Parathyroid adenoma (tissue), 2 donors: ENCODE data around the gene UBE2D3.
"Not testable (repeated sequence)": the region's sequence is repeated elsewhere in the genome, so short reads cannot be mapped to it uniquely, and the experiment has no call there.

ENCODE experiments used
- H2AFZ ChIP-seq: fragments of 300-600 bp; sonication (generic); one replicate; pipeline ENCODE4 v1.7.0; 2017; ENCODE audit warnings: antibody characterized with exemption, mild to moderate bottlenecking
- H3K27ac ChIP-seq: fragments of 300-600 bp; sonication (generic); one replicate; pipeline ENCODE4 v1.7.0; 2017
- H3K27me3 ChIP-seq: fragments of 300-600 bp; sonication (generic); one replicate; pipeline ENCODE4 v1.7.0; 2017; ENCODE audit warnings: low read length; ENCODE audit not compliant: control insufficient read depth, insufficient read depth
- H3K36me3 ChIP-seq: fragments of 300-600 bp; sonication (generic); one replicate; pipeline ENCODE4 v1.7.0; 2017; ENCODE audit warnings: low read length; ENCODE audit not compliant: control insufficient read depth, insufficient read depth
- H3K4me1 ChIP-seq: fragments of 300-600 bp; sonication (generic); one replicate; pipeline ENCODE4 v1.7.0; 2017; ENCODE audit warnings: control low read depth
- H3K4me2 ChIP-seq: fragments of 300-600 bp; sonication (generic); one replicate; pipeline ENCODE4 v1.7.0; 2017; ENCODE audit warnings: low read length
- H3K4me3 ChIP-seq: fragments of 300-600 bp; sonication (generic); one replicate; pipeline ENCODE4 v1.7.0; 2017; ENCODE audit warnings: low read depth, low read length
- H3K79me2 ChIP-seq: fragments of 300-600 bp; sonication (generic); one replicate; pipeline ENCODE4 v1.7.0; 2017; ENCODE audit warnings: control low read depth
- H3K9ac ChIP-seq: fragments of 300-600 bp; sonication (generic); one replicate; pipeline ENCODE4 v1.7.0; 2017; ENCODE audit warnings: mild to moderate bottlenecking
- H3K9me3 ChIP-seq: fragments of 300-600 bp; sonication (generic); one replicate; pipeline ENCODE4 v1.7.0; 2017; ENCODE audit warnings: low read length; ENCODE audit not compliant: control insufficient read depth
- CTCF ChIP-seq: fragments of 300-600 bp; sonication (generic); IDR thresholded peaks from one replicate; pipeline ENCODE4 v1.7.0; 2017; ENCODE audit warnings: antibody characterized with exemption, mild to moderate bottlenecking
- donor health status: primary hyperparathyroidism.

Gene UBE2D3

GRCh38 chr4:102823464-102823863, 3.9 kb downstream of the UBE2D3 start:
- no peaks in the 10 kb centered on the region for H3K36me3 ChIP-seq
- H2AFZ ChIP-seq, result no peak overlapping the region
- no peak for TF ChIP-seq CTCF
- H3K79me2 ChIP-seq, result peaks cover 29% of the 10 kb centered on the region
- no peak overlapping the region for H3K27ac ChIP-seq
- no peaks in the 10 kb centered on the region for H3K9me3 ChIP-seq
- peak overlapping the region; percentile 95 for H3K4me3 ChIP-seq
- H3K9ac ChIP-seq, result no peak overlapping the region
- H3K4me2 ChIP-seq, result peak overlapping the region; percentile 96
- peaks cover 12% of the 10 kb centered on the region for H3K4me1 ChIP-seq
- no peaks in the 10 kb centered on the region for H3K27me3 ChIP-seq

GRCh38 chr4:102819588-102820365, 7.6 kb downstream of the UBE2D3 start:
- Histone ChIP-seq H3K4me3 (no peak overlapping the region), H3K27ac (peak overlapping the region; percentile 33)
- no peak for TF ChIP-seq CTCF

GRCh38 chr4:102819100-102819499, 8.3 kb downstream of the UBE2D3 start:
- Histone ChIP-seq H3K79me2 (peaks cover 38% of the 10 kb centered on the region), H3K4me1 (peaks cover 18% of the 10 kb centered on the region)
- not testable (repeated sequence) for H3K9me3 ChIP-seq, H3K4me3 ChIP-seq, H3K27ac ChIP-seq, H3K4me2 ChIP-seq, H3K27me3 ChIP-seq, H2AFZ ChIP-seq, H3K9ac ChIP-seq, H3K36me3 ChIP-seq

More at GRCh38 chr4:102819588-102820365, 7.6 kb downstream of the UBE2D3 start:
- H3K4me1 ChIP-seq, result peaks cover 18% of the 10 kb centered on the region
- no peaks in the 10 kb centered on the region for H3K36me3 ChIP-seq
- no peaks in the 10 kb centered on the region for H3K27me3 ChIP-seq
- no peak overlapping the region for H3K9ac ChIP-seq
- no peak overlapping the region for H2AFZ ChIP-seq
- no peaks in the 10 kb centered on the region for H3K9me3 ChIP-seq
- peaks cover 40% of the 10 kb centered on the region for H3K79me2 ChIP-seq
- peak overlapping the region; percentile 25 for H3K4me2 ChIP-seq

- H3K36me3 ChIP-seq, result no peaks in the 10 kb centered on the region
- H3K4me2 ChIP-seq, result peak overlapping the region; percentile 39
- no peak for TF ChIP-seq CTCF
- no peak overlapping the region for H3K9ac ChIP-seq
- H2AFZ ChIP-seq, result no peak overlapping the region
- no peaks in the 10 kb centered on the region for H3K27me3 ChIP-seq
- H3K4me3 ChIP-seq, result no peak overlapping the region
- peaks cover 18% of the 10 kb centered on the region for H3K4me1 ChIP-seq
- H3K9me3 ChIP-seq, result no peaks in the 10 kb centered on the region
- no peak overlapping the region for H3K27ac ChIP-seq
- peaks cover 37% of the 10 kb centered on the region for H3K79me2 ChIP-seq
Observed at GRCh38 chr4:102817613-102818268, 9.6 kb downstream of the UBE2D3 start.

- H3K4me2 ChIP-seq, result peak overlapping the region; percentile 39
- no peak overlapping the region for H3K9ac ChIP-seq
- H2AFZ ChIP-seq, result no peak overlapping the region
- no peak overlapping the region for H3K27ac ChIP-seq
- no peaks in the 10 kb centered on the region for H3K36me3 ChIP-seq
- peaks cover 18% of the 10 kb centered on the region for H3K4me1 ChIP-seq
- TF ChIP-seq CTCF, result no peak
- no peak overlapping the region for H3K4me3 ChIP-seq
- H3K79me2 ChIP-seq, result peaks cover 37% of the 10 kb centered on the region
- H3K9me3 ChIP-seq, result no peaks in the 10 kb centered on the region
- H3K27me3 ChIP-seq, result no peaks in the 10 kb centered on the region
Observed at GRCh38 chr4:102817021-102817605, 10.2 kb downstream of the UBE2D3 start.
